HEK293T (cell line): ENCODE results near the gene FSCN2.

Source experiments
- CTCF ChIA-PET: fragments of 350-600 bp; formaldehyde crosslinking; extraction: SDS; loops from one replicate; lab custom pipeline; 2021; ENCODE audit warnings: antibody characterized with exemption, inconsistent platforms; lab: Yijun Ruan, JAX
- POLR2A ChIA-PET: fragments of 350-600 bp; formaldehyde crosslinking; extraction: SDS; loops from one replicate; lab custom pipeline; 2020; ENCODE audit warnings: antibody characterized with exemption, inconsistent platforms; lab: Yijun Ruan, JAX
- DNase-seq: peaks from one replicate; pipeline ENCODE4 v3.0.0; 2012; ENCODE audit warnings: mixed read lengths; ENCODE audit errors: extremely low spot score
- ARNT ChIP-seq: fragments of 450-650 bp; IDR thresholded peaks from 2 replicates; pipeline ENCODE4 v1.6.1; 2017; ENCODE audit warnings: mild to moderate bottlenecking
- BHLHE40 ChIP-seq: fragments of 450-650 bp; IDR thresholded peaks from 2 replicates; pipeline ENCODE4 v1.6.1; 2016; ENCODE audit warnings: mild to moderate bottlenecking, moderate library complexity, borderline replicate concordance
- CTBP1 ChIP-seq: fragments of 450-650 bp; IDR thresholded peaks from 2 replicates; pipeline ENCODE4 v1.6.1; 2016; ENCODE audit warnings: borderline replicate concordance
- ELF4 ChIP-seq: fragments of 450-650 bp; IDR thresholded peaks from 2 replicates; pipeline ENCODE4 v1.6.1; 2017; ENCODE audit warnings: antibody characterized with exemption
- FOXA1 ChIP-seq: fragments of 450-650 bp; IDR thresholded peaks from 2 replicates; pipeline ENCODE4 v1.6.1; 2016; ENCODE audit warnings: mild to moderate bottlenecking
- FOXK2 ChIP-seq: fragments of 450-650 bp; IDR thresholded peaks from 2 replicates; pipeline ENCODE4 v1.6.1; 2016; ENCODE audit warnings: mild to moderate bottlenecking
- FOXM1 ChIP-seq: fragments of 450-650 bp; IDR thresholded peaks from 2 replicates; pipeline ENCODE4 v1.6.1; 2017; ENCODE audit warnings: mild to moderate bottlenecking, borderline replicate concordance
- HDGF ChIP-seq: fragments of 450-650 bp; IDR thresholded peaks from 2 replicates; pipeline ENCODE4 v1.6.1; 2017; ENCODE audit warnings: antibody characterized with exemption, borderline replicate concordance
- L3MBTL2 ChIP-seq: fragments of 450-650 bp; conservative IDR thresholded peaks from 2 replicates; pipeline ENCODE4 v1.6.1; 2016; ENCODE audit warnings: mild to moderate bottlenecking
- LEF1 ChIP-seq: fragments of 450-650 bp; IDR thresholded peaks from 2 replicates; pipeline ENCODE4 v1.6.1; 2017; ENCODE audit warnings: mild to moderate bottlenecking, borderline replicate concordance
- NFRKB ChIP-seq: fragments of 450-650 bp; IDR thresholded peaks from 2 replicates; pipeline ENCODE4 v1.6.1; 2016; ENCODE audit warnings: mild to moderate bottlenecking, moderate library complexity
- SP1 ChIP-seq: fragments of 450-650 bp; IDR thresholded peaks from 2 replicates; pipeline ENCODE4 v1.6.1; 2017
- SUZ12 ChIP-seq: fragments of 450-650 bp; IDR thresholded peaks from 2 replicates; pipeline ENCODE4 v1.6.1; 2016; ENCODE audit warnings: mild to moderate bottlenecking
- TARDBP ChIP-seq: fragments of 450-650 bp; IDR thresholded peaks from 2 replicates; pipeline ENCODE4 v1.6.1; 2016
- ZNF384 ChIP-seq: fragments of 450-650 bp; IDR thresholded peaks from 2 replicates; pipeline ENCODE4 v1.6.1; 2016
- TF ChIP-seq, protein P1 (sequence below): fragments of 450-650 bp; IDR thresholded peaks from 2 replicates; pipeline ENCODE4 v1.6.1; 2016

Gene FSCN2

GRCh38 chr17:81489998-81490992 is 37.9 kb upstream of the FSCN2 start:
- no peak for DNase-seq
- TF ChIP-seq L3MBTL2: no peak
- no peak for TF ChIP-seq FOXA1
- TF ChIP-seq SUZ12: no peak
- no peak for TF ChIP-seq ARNT
- no peak for TF ChIP-seq FOXK2
- TF ChIP-seq NFRKB: no peak
- TF ChIP-seq, protein P1, sequence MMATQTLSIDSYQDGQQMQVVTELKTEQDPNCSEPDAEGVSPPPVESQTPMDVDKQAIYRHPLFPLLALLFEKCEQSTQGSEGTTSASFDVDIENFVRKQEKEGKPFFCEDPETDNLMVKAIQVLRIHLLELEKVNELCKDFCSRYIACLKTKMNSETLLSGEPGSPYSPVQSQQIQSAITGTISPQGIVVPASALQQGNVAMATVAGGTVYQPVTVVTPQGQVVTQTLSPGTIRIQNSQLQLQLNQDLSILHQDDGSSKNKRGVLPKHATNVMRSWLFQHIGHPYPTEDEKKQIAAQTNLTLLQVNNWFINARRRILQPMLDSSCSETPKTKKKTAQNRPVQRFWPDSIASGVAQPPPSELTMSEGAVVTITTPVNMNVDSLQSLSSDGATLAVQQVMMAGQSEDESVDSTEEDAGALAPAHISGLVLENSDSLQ: no peak
- no peak for TF ChIP-seq HDGF
- TF ChIP-seq TARDBP: no peak
- no peak for TF ChIP-seq CTBP1
- no peak for TF ChIP-seq ELF4
- no peak for TF ChIP-seq BHLHE40
- no peak for TF ChIP-seq ZNF384
- no peak for TF ChIP-seq FOXM1
- no peak for TF ChIP-seq SP1
- no peak for TF ChIP-seq LEF1
- ChIA-PET CTCF (interaction anchor here (0.7 kb wide), 1 partner anchor 75 kb away, joined by 3 read pairs; no protein-coding TSS in a partner anchor), POLR2A (interaction anchor here (1.0 to 7.5 kb wide), 9 partner anchors 9 to 238 kb away, joined by 3 to 66 read pairs (median 6); partner anchors contain the start of genes ACTG1 and FAAP100)

GRCh38 chr17:81491181-81491581 is 37.0 kb upstream of the FSCN2 start:
- CTCF ChIA-PET: interaction anchor here (1.2 kb wide), 1 partner anchor 31 kb away, joined by 3 read pairs; no protein-coding TSS in a partner anchor
- TF ChIP-seq HDGF (no peak), SUZ12 (no peak), FOXK2 (no peak), CTBP1 (no peak), FOXA1 (no peak), ZNF384 (no peak), ELF4 (no peak), FOXM1 (no peak), TARDBP (no peak), ARNT (no peak), L3MBTL2 (no peak), SP1 (no peak), NFRKB (no peak), BHLHE40 (no peak)
- TF ChIP-seq, protein P1: no peak
- POLR2A ChIA-PET: interaction anchor here (1.0 to 7.5 kb wide), 4 partner anchors 8 to 32 kb away, joined by 3 to 66 read pairs (median 4); partner anchors contain the start of gene ACTG1
- DNase-seq: no peak

GRCh38 chr17:81491761-81492160 is 36.4 kb upstream of the FSCN2 start:
- no peak for TF ChIP-seq BHLHE40
- TF ChIP-seq, protein P1: no peak
- TF ChIP-seq FOXA1: no peak
- TF ChIP-seq ZNF384: no peak
- TF ChIP-seq HDGF: no peak
- TF ChIP-seq SP1: no peak
- no peak for TF ChIP-seq ELF4
- TF ChIP-seq TARDBP: no peak
- no peak for TF ChIP-seq LEF1
- TF ChIP-seq L3MBTL2: no peak
- no peak for TF ChIP-seq ARNT
- no peak for TF ChIP-seq NFRKB
- no peak for TF ChIP-seq SUZ12
- TF ChIP-seq FOXM1: no peak
- no peak for TF ChIP-seq FOXK2
- TF ChIP-seq CTBP1: no peak
- POLR2A ChIA-PET: interaction anchor here (0.7 to 7.5 kb wide), 5 partner anchors 15 to 97 kb away, joined by 3 to 66 read pairs (median 3); partner anchors contain the start of genes ACTG1 and BAHCC1
- CTCF ChIA-PET: interaction anchor here (0.6 to 1.2 kb wide), 2 partner anchors 31 to 405 kb away, joined by 3 read pairs; no protein-coding TSS in a partner anchor
- no peak for DNase-seq

- no peak for DNase-seq
- no peak for TF ChIP-seq HDGF
- TF ChIP-seq ARNT: no peak
- TF ChIP-seq BHLHE40: no peak
- TF ChIP-seq SUZ12: no peak
- TF ChIP-seq NFRKB: no peak
- no peak for TF ChIP-seq CTBP1
- TF ChIP-seq, protein P1: no peak
- TF ChIP-seq L3MBTL2: no peak
- TF ChIP-seq TARDBP: no peak
- TF ChIP-seq ZNF384: no peak
- no peak for TF ChIP-seq LEF1
- no peak for TF ChIP-seq SP1
- no peak for TF ChIP-seq ELF4
- TF ChIP-seq FOXA1: no peak
- TF ChIP-seq FOXK2: no peak
- TF ChIP-seq FOXM1: no peak
- ChIA-PET CTCF (interaction anchor here (0.6 to 1.2 kb wide), 4 partner anchors 15 to 405 kb away, joined by 3 read pairs; no protein-coding TSS in a partner anchor), POLR2A (interaction anchor here (0.7 to 7.5 kb wide), 5 partner anchors 15 to 97 kb away, joined by 3 to 66 read pairs (median 3); partner anchors contain the start of genes ACTG1 and BAHCC1)
These were observed 36.0 kb upstream of the FSCN2 start for GRCh38 chr17:81492202-81492601.
